ENCODE measurements around the gene CRYGN. TPM values are rescaled to one million over a fixed set of nuclear protein-coding genes. Genes with fewer than 3 reads are reported as not detected.

Gene CRYGN
- total RNA-seq, 4 donors from 2014 or later, result 1.0 TPM; not detected in 3

DNA sequence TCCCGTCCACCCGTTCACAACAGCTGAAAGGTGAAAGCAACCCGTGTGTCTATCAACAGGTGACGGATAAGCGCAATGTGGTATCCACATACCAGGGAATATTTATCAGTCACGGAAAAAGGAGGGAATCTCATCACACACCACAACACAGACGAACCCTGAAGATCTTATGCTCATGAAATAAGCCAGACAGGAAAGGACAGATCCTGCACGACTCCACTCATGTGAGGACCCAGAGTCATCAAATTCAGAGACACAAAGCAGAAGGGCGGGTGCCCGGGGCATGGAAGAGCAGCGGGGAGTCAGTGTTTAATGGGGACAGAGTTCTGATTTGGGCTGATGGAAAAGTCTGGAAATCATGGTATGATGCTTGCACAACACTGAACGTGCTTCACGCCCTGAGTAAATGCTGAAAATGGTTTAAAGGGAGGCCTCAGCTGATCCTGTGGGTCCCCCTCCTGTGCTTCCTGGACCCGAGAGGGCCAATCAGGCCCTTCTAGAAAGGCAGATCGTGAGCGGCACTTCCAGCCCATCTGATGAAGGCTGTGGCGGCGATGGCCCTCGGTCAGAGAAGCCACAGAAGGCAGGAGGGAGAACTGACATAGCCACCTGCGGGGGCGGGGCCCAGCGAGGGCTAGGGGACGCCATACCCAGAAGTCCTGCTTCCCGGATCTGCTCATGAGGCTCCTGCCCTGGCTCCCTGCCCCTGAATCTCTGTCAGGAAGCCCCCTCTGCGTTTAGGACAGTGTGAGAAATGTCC lies 49.2 kb downstream of the CRYGN start:
- TF ChIP-seq, protein P1, sequence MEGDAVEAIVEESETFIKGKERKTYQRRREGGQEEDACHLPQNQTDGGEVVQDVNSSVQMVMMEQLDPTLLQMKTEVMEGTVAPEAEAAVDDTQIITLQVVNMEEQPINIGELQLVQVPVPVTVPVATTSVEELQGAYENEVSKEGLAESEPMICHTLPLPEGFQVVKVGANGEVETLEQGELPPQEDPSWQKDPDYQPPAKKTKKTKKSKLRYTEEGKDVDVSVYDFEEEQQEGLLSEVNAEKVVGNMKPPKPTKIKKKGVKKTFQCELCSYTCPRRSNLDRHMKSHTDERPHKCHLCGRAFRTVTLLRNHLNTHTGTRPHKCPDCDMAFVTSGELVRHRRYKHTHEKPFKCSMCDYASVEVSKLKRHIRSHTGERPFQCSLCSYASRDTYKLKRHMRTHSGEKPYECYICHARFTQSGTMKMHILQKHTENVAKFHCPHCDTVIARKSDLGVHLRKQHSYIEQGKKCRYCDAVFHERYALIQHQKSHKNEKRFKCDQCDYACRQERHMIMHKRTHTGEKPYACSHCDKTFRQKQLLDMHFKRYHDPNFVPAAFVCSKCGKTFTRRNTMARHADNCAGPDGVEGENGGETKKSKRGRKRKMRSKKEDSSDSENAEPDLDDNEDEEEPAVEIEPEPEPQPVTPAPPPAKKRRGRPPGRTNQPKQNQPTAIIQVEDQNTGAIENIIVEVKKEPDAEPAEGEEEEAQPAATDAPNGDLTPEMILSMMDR (IDR thresholded peaks at IDR 0.05), result no peak
- DNase-seq (ENCODE audit: low spot score) (no peak), ATAC-seq (ENCODE audit: low FRiP score) (no peak)

DNA sequence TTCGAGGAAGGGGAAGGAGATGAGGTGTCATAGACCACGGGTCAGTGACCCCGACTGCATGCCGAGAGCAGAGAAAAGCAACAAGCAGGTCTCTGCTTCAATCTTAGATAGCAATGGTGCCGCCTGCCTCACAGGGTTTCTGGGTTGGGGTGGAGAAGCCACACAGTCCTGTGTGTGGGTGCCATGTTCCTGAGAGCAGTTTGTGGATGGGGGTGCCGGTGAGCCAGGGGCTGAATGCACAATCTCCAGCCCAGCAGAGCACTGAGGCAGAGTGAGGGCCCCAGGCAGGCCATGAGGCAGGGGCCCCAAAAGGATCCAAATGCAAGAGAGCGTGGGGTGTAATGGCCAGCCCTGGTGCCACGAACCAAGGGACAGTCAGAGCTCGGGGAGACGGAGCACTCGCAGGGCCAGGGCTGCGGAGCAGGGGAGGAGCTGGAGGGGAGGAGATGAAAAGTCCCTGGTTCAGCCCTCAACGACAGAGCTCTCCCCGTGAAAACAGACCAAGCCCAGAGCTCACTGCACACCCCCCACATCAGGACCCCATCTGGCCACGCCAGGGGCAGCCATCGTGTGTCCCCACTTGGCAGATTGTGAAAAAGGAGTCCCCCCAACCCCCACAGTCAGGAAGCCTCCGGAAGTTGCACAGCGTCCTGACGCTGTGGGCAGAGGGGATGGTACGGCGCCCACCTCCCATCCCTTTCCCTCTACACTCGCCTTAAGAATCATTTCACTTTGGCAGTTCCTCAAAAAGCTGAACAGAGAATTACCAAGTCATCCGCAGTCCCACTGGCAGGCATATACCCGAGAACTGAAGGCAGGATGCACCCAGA lies 50.0 kb downstream of the CRYGN start:
- no peak for DNase-seq (ENCODE audit: low spot score)
- no peak for ATAC-seq (ENCODE audit: low FRiP score)
- TF ChIP-seq, protein P1 (IDR thresholded peaks at IDR 0.05), result no peak

DNA sequence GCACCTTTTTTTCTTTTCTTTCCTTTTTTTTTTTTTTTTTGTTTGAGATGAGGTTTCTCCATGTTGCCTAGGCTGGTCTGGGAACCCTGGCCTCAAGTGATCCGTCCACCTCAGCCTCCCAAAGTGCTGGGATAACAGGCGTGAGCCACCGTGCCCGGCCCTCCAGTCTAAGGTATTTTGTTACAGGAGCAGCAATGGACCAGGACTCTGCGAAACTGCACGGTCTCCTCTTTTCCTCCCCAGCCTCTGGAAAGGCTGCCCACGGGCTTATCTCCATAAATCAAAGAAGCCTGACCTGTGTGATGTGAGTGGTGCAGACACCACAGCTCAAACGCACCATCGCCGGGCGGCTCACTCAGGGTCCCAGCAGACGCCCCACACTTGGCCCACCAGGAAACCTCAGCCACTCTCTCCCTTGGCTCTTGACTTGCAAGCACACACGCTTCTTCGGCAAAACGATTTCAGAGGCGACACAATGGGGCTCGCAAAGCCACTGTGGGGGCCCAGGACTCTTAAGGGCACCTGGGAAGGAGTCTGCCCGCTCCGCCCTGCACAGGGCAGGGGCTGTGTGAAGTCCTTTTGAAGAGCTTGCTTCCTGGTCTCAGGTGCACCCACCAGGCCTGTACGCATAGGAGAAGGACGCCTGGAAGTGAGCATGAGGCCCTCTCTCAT lies 50.7 kb downstream of the CRYGN start:
- no peak for ATAC-seq (ENCODE audit: low FRiP score)
- DNase-seq (ENCODE audit: low spot score), result no peak
- TF ChIP-seq, protein P1 (IDR thresholded peaks at IDR 0.05), result no peak

DNA sequence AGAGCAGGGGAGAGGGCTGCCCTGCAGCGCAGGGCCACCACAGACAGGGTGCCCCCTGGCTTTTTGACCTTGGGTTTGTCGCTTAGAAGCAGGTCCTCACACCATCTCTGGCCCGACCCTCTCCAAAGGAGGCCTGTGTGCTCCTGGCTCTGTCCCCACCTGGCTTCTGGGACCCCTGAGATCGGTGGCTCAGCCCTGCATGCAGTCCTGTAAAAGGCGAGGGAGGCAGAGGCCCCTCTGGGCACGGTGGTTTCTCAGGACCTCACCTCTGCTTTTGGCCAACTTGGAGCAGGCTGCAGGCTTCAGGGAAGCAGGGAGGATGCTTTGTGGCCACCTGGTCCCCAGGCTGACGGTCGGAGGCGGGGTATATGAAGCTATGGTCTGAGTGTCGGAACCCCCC lies 51.5 kb downstream of the CRYGN start:
- TF ChIP-seq, protein P1 (IDR thresholded peaks at IDR 0.05), result no peak
- DNase-seq (ENCODE audit: low spot score) (no peak), ATAC-seq (ENCODE audit: low FRiP score) (no peak)

DNA sequence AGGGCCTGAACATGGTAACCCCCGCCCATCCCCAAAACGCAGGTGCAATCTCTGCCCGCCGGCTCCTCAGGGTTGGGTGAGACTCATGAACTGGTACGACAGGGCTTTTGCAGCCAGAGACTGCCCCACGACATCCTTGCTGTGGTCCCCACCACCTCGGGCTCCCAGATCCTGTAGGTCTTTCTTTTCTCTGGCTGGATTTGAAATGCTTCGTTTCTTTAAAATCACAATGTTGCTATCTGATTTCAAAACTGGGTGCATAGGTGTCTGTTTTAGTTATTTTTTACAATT lies 52.0 kb downstream of the CRYGN start:
- TF ChIP-seq, protein P1 (IDR thresholded peaks at IDR 0.05), result no peak
- DNase-seq (ENCODE audit: low spot score), result no peak
- no peak for ATAC-seq (ENCODE audit: low FRiP score)

DNA sequence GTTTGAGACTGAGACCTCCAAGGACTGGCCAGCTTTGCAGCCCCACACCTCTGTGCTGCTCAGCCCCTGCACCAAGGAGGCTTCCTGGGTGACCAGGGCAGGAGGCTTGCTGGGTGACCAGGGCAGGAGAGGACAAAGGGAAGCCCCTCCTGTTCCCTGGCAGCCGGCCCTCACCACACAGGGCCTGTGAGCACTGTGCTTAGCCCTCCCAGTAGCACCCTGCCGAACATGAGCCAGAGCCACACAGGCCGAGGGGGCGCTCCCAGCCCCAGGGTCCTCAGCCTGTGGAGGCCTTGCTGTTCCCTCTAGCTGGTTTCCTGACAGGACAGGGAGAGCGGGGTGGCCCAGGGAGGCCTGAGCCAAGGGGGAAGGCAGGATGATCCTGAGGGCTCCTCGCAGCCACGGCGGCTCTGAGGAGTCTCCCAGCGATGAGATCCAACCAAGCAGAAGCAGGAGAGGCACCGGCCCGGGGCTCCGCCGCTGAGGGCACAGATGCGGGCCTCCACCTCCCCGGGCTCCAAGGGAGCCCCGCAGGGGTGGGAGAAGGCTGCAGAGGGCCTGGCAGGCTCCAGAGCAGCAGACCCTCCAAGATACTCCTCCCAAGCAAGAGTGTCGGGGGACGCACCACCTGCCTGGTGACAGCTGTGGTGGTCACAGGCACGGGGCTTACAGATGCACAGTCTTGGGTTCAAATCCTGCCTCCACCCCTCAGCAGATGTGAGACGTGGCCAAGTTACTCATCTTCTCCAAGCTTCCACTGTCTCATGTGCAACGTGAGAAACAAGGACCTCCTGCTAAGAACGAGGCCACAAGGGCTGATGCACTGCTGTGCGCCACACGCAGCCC lies 52.6 kb downstream of the CRYGN start:
- no peak for ATAC-seq (ENCODE audit: low FRiP score)
- no peak for DNase-seq (ENCODE audit: low spot score)
- TF ChIP-seq, protein P1 (IDR thresholded peaks at IDR 0.05), result no peak
